CD4-positive, alpha-beta memory T cell (primary cell): ENCODE data around the gene PREX1. TPM values are rescaled to one million over a fixed set of nuclear protein-coding genes. Genes with fewer than 3 reads are reported as not detected.

Experiments
- CTCF ChIA-PET: fragments of 350-600 bp; sonication (Branson Sonifier 250); formaldehyde crosslinking; loops from one replicate; lab custom pipeline; 2021; ENCODE audit warnings: inconsistent platforms; ENCODE audit not compliant: partially characterized antibody; lab: Charles Lee
- POLR2A ChIA-PET: fragments of 350-600 bp; sonication (Branson Sonifier 250); formaldehyde crosslinking; loops from one replicate; lab custom pipeline; 2021; ENCODE audit not compliant: partially characterized antibody; lab: Charles Lee
- DNase-seq, 5 donors: peaks; one replicate each; pipeline versions ENCODE4 v3.0.0 to v3.0.0-alpha.2; 2020 to 2022; ENCODE audit warnings: mixed read lengths in 1 of 5
- H3K27ac ChIP-seq: one replicate; pipeline ENCODE4 v1.7.0; 2013; ENCODE audit warnings: low read depth, low read length
- H3K27me3 ChIP-seq: 2 replicates; pipeline ENCODE4 v1.7.0; 2013; ENCODE audit warnings: mild to moderate bottlenecking, low read length, moderate library complexity; ENCODE audit not compliant: insufficient read depth
- H3K36me3 ChIP-seq: 2 replicates; pipeline ENCODE4 v1.7.0; 2013; ENCODE audit warnings: mild to moderate bottlenecking, low read length, moderate library complexity; ENCODE audit not compliant: insufficient read depth
- H3K4me1 ChIP-seq: 2 replicates; pipeline ENCODE4 v1.7.0; 2013; ENCODE audit warnings: mild to moderate bottlenecking, low read length, moderate library complexity; ENCODE audit not compliant: insufficient read depth
- H3K4me3 ChIP-seq, 2 donors: one replicate each; pipeline ENCODE4 v1.7.0; 2013; ENCODE audit warnings: low read length in 2 of 2, mild to moderate bottlenecking in 1 of 2
- H3K9me3 ChIP-seq, 2 donors: one replicate each; pipeline ENCODE4 v1.7.0; 2013; ENCODE audit warnings: low read length in 2 of 2, control low read depth in 1 of 2; ENCODE audit not compliant: control insufficient read depth in 1 of 2
- H3K27ac Mint-ChIP-seq, 7 donors: one replicate each; pipeline ENCODE4 v1.8.0; 2020 to 2021; ENCODE audit warnings: mixed read lengths in 7 of 7, mild to moderate bottlenecking in 6 of 7, inconsistent platforms in 3 of 7, moderate library complexity in 3 of 7
- H3K27me3 Mint-ChIP-seq, 2 donors: one replicate each; pipeline ENCODE4 v1.8.0; 2020 to 2021; ENCODE audit warnings: mixed read lengths in 2 of 2
- H3K36me3 Mint-ChIP-seq, 2 donors: one replicate each; pipeline ENCODE4 v1.8.0; 2020 to 2021; ENCODE audit warnings: mixed read lengths in 2 of 2, inconsistent platforms in 1 of 2, mild to moderate bottlenecking in 1 of 2
- H3K4me1 Mint-ChIP-seq, 4 donors: one replicate each; pipeline ENCODE4 v1.8.0; 2020 to 2021; ENCODE audit warnings: mixed read lengths in 4 of 4, mild to moderate bottlenecking in 1 of 4
- H3K4me3 Mint-ChIP-seq, 8 donors: one replicate each; pipeline ENCODE4 v1.8.0; 2020 to 2021; ENCODE audit warnings: mixed read lengths in 8 of 8, mild to moderate bottlenecking in 7 of 8, moderate library complexity in 6 of 8, inconsistent platforms in 3 of 8
- H3K9me3 Mint-ChIP-seq, 8 donors: one replicate each; pipeline ENCODE4 v1.8.0; 2020 to 2021; ENCODE audit warnings: mixed read lengths in 8 of 8, mild to moderate bottlenecking in 5 of 8, inconsistent platforms in 3 of 8, moderate library complexity in 1 of 8
- intact Hi-C: fragments of 100-400 bp; cut with micrococcal nuclease; formaldehyde crosslinking; loops from one replicate; pipeline ENCODE4 v1.15.1; 2023
- polyA plus RNA-seq, 2 donors: library from polyadenylated mRNA; unstranded; fragments of 300-500 nt; fragmentation: Illumina TruSeq; gene quantifications; one replicate each; pipeline ENCODE4 v1.2.3, GENCODE V29; 2021
- total RNA-seq, 2 experiments: library from RNA; stranded (reverse); gene quantifications; one replicate each; pipeline ENCODE4 v1.2.3, GENCODE V29; 2021

The PREX1 gene
- total and polyA plus RNA-seq, 4 experiments from 2014 or later: 10.6 to 165 (median 122) TPM

DNA sequence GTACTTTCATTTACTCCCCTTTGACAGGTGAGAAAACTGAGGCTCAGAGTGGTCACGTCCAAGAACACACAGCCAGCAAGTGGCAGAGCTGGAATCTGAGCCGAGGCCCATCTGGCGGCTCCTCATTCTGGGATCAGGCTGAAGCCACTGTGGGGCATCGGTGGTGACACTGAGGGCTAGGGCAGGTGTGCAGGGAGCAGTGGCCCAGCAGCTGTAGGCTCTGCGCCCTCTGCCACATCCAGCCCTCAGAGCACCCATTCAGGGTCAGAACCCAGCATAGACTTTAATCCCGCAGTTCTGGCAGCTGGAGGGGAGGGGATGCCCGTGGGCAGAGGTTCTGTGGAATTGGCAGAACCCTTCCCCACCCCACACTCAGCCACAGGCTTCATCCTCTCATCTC is 210.3 kb downstream of the PREX1 start:
- DNase-seq: no peak
- CTCF ChIA-PET: interaction anchor here (0.7 to 5.9 kb wide), 2 partner anchors 10 to 891 kb away, joined by 3 to 44 read pairs; no protein-coding TSS in a partner anchor

DNA sequence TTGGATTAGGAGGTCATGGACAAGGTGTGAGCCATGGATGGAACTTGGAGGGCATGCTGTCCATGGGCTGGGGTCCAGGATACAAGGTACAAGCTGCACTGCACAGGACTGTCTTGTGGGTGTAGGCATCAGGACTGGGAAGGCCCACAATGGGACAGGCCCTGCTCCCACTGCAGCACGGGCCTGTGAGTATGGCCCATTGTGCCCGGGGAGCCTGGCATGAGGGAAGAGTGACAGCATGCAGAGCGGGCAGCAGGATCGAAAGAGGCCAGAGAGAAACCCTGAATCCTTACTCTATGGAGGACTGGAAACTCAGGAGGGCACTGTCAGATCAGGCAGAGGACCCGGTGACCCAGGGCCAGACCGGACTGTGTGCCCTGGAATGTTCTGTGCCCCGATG is 211.3 kb downstream of the PREX1 start:
- Mint-ChIP-seq H3K27ac (peak overlapping the region in 2 of 7 donors; percentile 10 to 47), H3K9me3 (no peaks in the 10 kb centered on the region), H3K27me3 (no peaks in the 10 kb centered on the region), H3K4me1 (peaks cover 6 to 11% (median 9%) of the 10 kb centered on the region in 4 donors), H3K4me3 (no peak overlapping the region), H3K36me3 (peaks cover 0 to 4% of the 10 kb centered on the region in 2 donors)
- Histone ChIP-seq H3K9me3 (no peaks in the 10 kb centered on the region), H3K27ac (no peak overlapping the region), H3K36me3 (no peaks in the 10 kb centered on the region), H3K4me1 (peaks cover 10% of the 10 kb centered on the region), H3K27me3 (no peaks in the 10 kb centered on the region), H3K4me3 (no peak overlapping the region)
- intact Hi-C loops: no loop called here
- CTCF ChIA-PET: interaction anchor here (5.9 kb wide), 1 partner anchor 890 kb away, joined by 44 read pairs; no protein-coding TSS in a partner anchor
- DNase-seq: no peak
- POLR2A ChIA-PET: no interaction called here

More for the DNA sequence above, 210.3 kb downstream of the PREX1 start:
- H3K36me3 ChIP-seq: no peaks in the 10 kb centered on the region
- no peak overlapping the region for H3K4me3 ChIP-seq
- Mint-ChIP-seq H3K4me3 (no peak overlapping the region), H3K4me1 (peaks cover 6 to 18% (median 10%) of the 10 kb centered on the region in 4 donors), H3K27me3 (no peaks in the 10 kb centered on the region), H3K9me3 (no peaks in the 10 kb centered on the region), H3K36me3 (peaks cover 0 to 5% of the 10 kb centered on the region in 2 donors), H3K27ac (peak overlapping the region in 1 of 7 donors; percentile 53)
- H3K27me3 ChIP-seq: no peaks in the 10 kb centered on the region
- peaks cover 13% of the 10 kb centered on the region for H3K4me1 ChIP-seq
- intact Hi-C loops: no loop called here
- H3K27ac ChIP-seq: no peak overlapping the region
- H3K9me3 ChIP-seq: no peaks in the 10 kb centered on the region
- POLR2A ChIA-PET: no interaction called here

DNA sequence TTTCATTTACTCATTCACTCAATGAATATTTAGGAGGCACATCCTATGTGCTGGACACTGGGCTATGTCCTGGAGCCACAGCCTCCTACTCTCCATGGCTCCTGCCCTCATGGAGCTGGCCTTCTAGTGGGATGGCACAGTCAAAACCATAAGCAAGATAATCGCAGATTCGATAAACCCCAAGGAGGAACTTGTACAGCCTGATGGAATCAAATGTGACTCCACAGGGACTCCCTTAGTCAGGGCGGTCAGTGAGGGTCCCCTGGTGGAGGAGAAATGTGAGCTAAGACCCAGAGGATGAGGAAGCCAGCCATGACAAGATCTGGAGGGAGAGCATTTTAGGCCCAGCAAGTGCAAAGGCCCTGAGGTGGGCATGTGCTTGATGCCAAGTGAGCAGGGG is 211.9 kb downstream of the PREX1 start:
- POLR2A ChIA-PET: no interaction called here
- H3K27me3 Mint-ChIP-seq: no peaks in the 10 kb centered on the region
- Histone ChIP-seq H3K27me3 (no peaks in the 10 kb centered on the region), H3K4me1 (peaks cover 4% of the 10 kb centered on the region), H3K9me3 (no peaks in the 10 kb centered on the region), H3K4me3 (no peak overlapping the region), H3K27ac (no peak overlapping the region), H3K36me3 (no peaks in the 10 kb centered on the region)
- CTCF ChIA-PET: no interaction called here
- peak overlapping the region in 2 of 7 donors; percentile 10 to 24 for H3K27ac Mint-ChIP-seq
- no peak overlapping the region for H3K4me3 Mint-ChIP-seq
- intact Hi-C loops: no loop called here
- H3K9me3 Mint-ChIP-seq: no peaks in the 10 kb centered on the region
- peaks cover 3 to 5% (median 4%) of the 10 kb centered on the region in 4 donors for H3K4me1 Mint-ChIP-seq
- DNase-seq: no peak
- H3K36me3 Mint-ChIP-seq: peaks cover 0 to 2% of the 10 kb centered on the region in 2 donors

- H3K4me3 ChIP-seq: no peak overlapping the region
- H3K4me1 ChIP-seq: no peaks in the 10 kb centered on the region
- H3K4me1 Mint-ChIP-seq: peaks cover 2 to 6% (median 5%) of the 10 kb centered on the region in 4 donors
- H3K27me3 Mint-ChIP-seq: no peaks in the 10 kb centered on the region
- intact Hi-C loops: no loop called here
- no peaks in the 10 kb centered on the region for H3K9me3 Mint-ChIP-seq
- no peaks in the 10 kb centered on the region for H3K27me3 ChIP-seq
- no peak for DNase-seq
- no peaks in the 10 kb centered on the region for H3K36me3 Mint-ChIP-seq
- H3K27ac ChIP-seq: no peak overlapping the region
- ChIA-PET POLR2A (no interaction called here), CTCF (no interaction called here)
- no peaks in the 10 kb centered on the region for H3K9me3 ChIP-seq
- H3K27ac Mint-ChIP-seq: no peak overlapping the region
- no peaks in the 10 kb centered on the region for H3K36me3 ChIP-seq
- H3K4me3 Mint-ChIP-seq: no peak overlapping the region
Measured at GRCh38 chr20:48614593-48615274, 213.1 kb downstream of the PREX1 start.

DNA sequence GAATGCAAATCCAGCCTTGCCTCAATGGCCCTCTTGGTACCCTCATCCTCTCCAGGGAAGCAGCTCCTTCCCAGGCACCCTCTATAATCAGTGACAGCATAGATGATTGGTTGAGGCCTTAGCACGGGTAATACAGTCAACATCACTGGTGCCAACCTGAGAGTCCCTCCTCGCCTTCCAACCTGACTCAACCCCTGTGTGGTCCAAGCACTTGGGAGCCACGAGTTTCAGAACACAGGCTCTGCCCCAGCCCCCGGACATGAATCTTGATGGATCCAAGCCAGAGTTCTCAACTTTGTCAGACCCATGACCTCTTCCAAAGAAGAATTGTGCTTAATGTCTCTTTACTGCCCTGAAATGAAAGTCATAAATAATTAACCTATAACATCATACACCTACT is 213.9 kb downstream of the PREX1 start:
- Histone ChIP-seq H3K36me3 (no peaks in the 10 kb centered on the region), H3K27ac (no peak overlapping the region), H3K27me3 (no peaks in the 10 kb centered on the region), H3K4me1 (no peaks in the 10 kb centered on the region), H3K9me3 (no peaks in the 10 kb centered on the region), H3K4me3 (no peak overlapping the region)
- CTCF ChIA-PET: interaction anchor here (1.0 kb wide), 1 partner anchor 8 kb away, joined by 3 read pairs; no protein-coding TSS in a partner anchor
- H3K4me3 Mint-ChIP-seq: no peak overlapping the region
- intact Hi-C loops: no loop called here
- peaks cover 6% of the 10 kb centered on the region in 4 donors for H3K4me1 Mint-ChIP-seq
- H3K36me3 Mint-ChIP-seq: no peaks in the 10 kb centered on the region
- H3K27ac Mint-ChIP-seq: no peak overlapping the region
- DNase-seq: no peak
- POLR2A ChIA-PET: no interaction called here
- H3K27me3 Mint-ChIP-seq: no peaks in the 10 kb centered on the region
- H3K9me3 Mint-ChIP-seq: no peaks in the 10 kb centered on the region

GRCh38 chr20:48612335-48612734 is 215.5 kb downstream of the PREX1 start:
- Histone ChIP-seq H3K27ac (no peak overlapping the region), H3K4me1 (no peaks in the 10 kb centered on the region), H3K27me3 (no peaks in the 10 kb centered on the region), H3K36me3 (no peaks in the 10 kb centered on the region), H3K4me3 (no peak overlapping the region), H3K9me3 (no peaks in the 10 kb centered on the region)
- POLR2A ChIA-PET: no interaction called here
- no peaks in the 10 kb centered on the region for H3K27me3 Mint-ChIP-seq
- no peak overlapping the region for H3K27ac Mint-ChIP-seq
- intact Hi-C loops: no loop called here
- H3K4me1 Mint-ChIP-seq: peaks cover 6% of the 10 kb centered on the region in 4 donors
- DNase-seq: no peak
- CTCF ChIA-PET: no interaction called here
- no peak overlapping the region for H3K4me3 Mint-ChIP-seq
- no peaks in the 10 kb centered on the region for H3K9me3 Mint-ChIP-seq
- no peaks in the 10 kb centered on the region for H3K36me3 Mint-ChIP-seq

DNA sequence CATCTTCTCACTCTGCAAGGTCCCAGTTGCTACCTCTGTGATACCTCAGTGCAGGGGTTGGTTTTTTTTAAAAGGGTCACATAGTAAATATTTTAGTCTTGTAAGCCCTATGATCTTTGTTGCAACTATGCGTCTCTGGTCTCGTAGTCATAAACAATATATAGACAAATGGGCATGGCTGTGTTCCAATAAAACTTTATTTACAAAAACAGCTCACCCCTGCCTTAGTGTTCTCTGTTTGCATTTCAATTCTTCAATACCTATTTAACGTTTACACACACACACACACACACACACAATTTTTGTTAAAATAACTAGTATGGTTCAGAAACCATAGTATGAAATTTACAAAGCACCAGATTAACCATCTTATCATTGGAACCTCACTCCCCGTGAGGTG is 216.8 kb downstream of the PREX1 start:
- H3K9me3 ChIP-seq: no peaks in the 10 kb centered on the region
- H3K27ac Mint-ChIP-seq: no peak overlapping the region
- no peaks in the 10 kb centered on the region for H3K4me1 ChIP-seq
- ChIA-PET CTCF (interaction anchor here (2.8 kb wide), 1 partner anchor 9 kb away, joined by 10 read pairs; no protein-coding TSS in a partner anchor), POLR2A (no interaction called here)
- H3K27ac ChIP-seq: no peak overlapping the region
- peaks cover 6% of the 10 kb centered on the region in 4 donors for H3K4me1 Mint-ChIP-seq
- DNase-seq: no peak
- H3K4me3 Mint-ChIP-seq: no peak overlapping the region
- H3K9me3 Mint-ChIP-seq: no peaks in the 10 kb centered on the region
- H3K36me3 ChIP-seq: no peaks in the 10 kb centered on the region
- no peaks in the 10 kb centered on the region for H3K27me3 ChIP-seq
- H3K4me3 ChIP-seq: no peak overlapping the region
- H3K36me3 Mint-ChIP-seq: no peaks in the 10 kb centered on the region
- H3K27me3 Mint-ChIP-seq: no peaks in the 10 kb centered on the region
- intact Hi-C loops: no loop called here
